ENCODE data around the gene SLC41A3.

Gene SLC41A3

DNA sequence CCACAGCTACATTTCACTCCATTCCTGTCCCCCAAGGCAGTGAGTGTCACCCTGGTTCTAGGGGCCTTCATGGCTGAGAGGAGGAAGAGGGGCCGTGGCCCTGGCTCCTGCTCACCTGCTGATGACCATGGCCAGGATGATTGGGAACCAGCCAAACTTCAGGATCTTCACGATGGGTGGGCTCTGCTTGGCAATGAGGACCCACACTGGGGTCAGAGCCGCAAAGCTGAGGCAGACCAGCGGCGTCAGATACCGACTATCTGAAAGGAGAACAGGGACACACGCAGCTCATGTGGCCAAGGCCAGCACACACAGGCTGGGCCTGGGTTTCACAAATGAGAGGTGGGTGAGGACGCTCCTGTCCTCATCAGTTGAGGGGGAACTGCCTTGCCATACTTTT lies 67.3 kb downstream of the SLC41A3 start:
- ChIA-PET POLR2A (no interaction called here), CTCF (interaction anchor here (1.0 kb wide), 1 partner anchor 45 kb away, joined by 3 read pairs; no protein-coding TSS in a partner anchor)
- H3K4me3 ChIP-seq (ENCODE audit: low read depth, low read length) = no peak overlapping the region
- no peak for DNase-seq (ENCODE audit: low read depth, low spot score)
- TF ChIP-seq, protein P1, sequence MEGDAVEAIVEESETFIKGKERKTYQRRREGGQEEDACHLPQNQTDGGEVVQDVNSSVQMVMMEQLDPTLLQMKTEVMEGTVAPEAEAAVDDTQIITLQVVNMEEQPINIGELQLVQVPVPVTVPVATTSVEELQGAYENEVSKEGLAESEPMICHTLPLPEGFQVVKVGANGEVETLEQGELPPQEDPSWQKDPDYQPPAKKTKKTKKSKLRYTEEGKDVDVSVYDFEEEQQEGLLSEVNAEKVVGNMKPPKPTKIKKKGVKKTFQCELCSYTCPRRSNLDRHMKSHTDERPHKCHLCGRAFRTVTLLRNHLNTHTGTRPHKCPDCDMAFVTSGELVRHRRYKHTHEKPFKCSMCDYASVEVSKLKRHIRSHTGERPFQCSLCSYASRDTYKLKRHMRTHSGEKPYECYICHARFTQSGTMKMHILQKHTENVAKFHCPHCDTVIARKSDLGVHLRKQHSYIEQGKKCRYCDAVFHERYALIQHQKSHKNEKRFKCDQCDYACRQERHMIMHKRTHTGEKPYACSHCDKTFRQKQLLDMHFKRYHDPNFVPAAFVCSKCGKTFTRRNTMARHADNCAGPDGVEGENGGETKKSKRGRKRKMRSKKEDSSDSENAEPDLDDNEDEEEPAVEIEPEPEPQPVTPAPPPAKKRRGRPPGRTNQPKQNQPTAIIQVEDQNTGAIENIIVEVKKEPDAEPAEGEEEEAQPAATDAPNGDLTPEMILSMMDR (IDR thresholded peaks at IDR 0.05; ENCODE audit: insufficient read depth, low read length, missing control alignments) = no peak

GRCh38 chr3:126015075-126015474 lies 68.8 kb downstream of the SLC41A3 start:
- TF ChIP-seq, protein P1 (IDR thresholded peaks at IDR 0.05; ENCODE audit: insufficient read depth, low read length, missing control alignments) = no peak
- ChIA-PET POLR2A (no interaction called here), CTCF (interaction anchor here (1.1 kb wide), 1 partner anchor 120 kb away, joined by 3 read pairs; no protein-coding TSS in a partner anchor)
- no peak overlapping the region for H3K4me3 ChIP-seq (ENCODE audit: low read depth, low read length)
- no peak for DNase-seq (ENCODE audit: low read depth, low spot score)

DNA sequence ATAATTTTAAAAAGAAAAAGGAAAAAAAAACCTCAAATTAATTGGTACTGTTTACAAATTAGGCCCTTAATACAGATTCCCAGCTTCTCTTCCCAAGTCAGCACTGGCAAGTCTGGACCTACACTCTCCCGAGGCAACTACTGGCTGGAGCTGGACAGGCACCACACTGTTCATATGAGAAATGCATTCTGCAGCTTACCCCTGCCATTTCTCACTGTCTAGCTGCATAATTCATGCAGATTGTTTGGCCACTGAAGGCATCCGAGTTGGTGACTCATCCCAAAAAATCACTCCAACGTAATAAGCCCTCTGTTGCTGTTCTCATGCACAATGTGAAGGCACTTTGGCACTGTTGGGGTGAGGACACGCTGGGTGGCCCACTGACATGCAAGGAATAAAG lies 69.7 kb downstream of the SLC41A3 start:
- DNase-seq (ENCODE audit: low read depth, low spot score) = peak; percentile 17
- ChIA-PET CTCF (no interaction called here), POLR2A (no interaction called here)
- TF ChIP-seq, protein P1 (IDR thresholded peaks at IDR 0.05; ENCODE audit: insufficient read depth, low read length, missing control alignments) = no peak
- H3K4me3 ChIP-seq (ENCODE audit: low read depth, low read length) = no peak overlapping the region

- TF ChIP-seq, protein P1 (IDR thresholded peaks at IDR 0.05; ENCODE audit: insufficient read depth, low read length, missing control alignments) = no peak
- POLR2A ChIA-PET = no interaction called here
- DNase-seq (ENCODE audit: low read depth, low spot score) = no peak
- no peak overlapping the region for H3K4me3 ChIP-seq (ENCODE audit: low read depth, low read length)
- CTCF ChIA-PET = no interaction called here
Measured at GRCh38 chr3:126013751-126014156, 70.2 kb downstream of the SLC41A3 start.

GRCh38 chr3:126009181-126009580 lies 74.7 kb downstream of the SLC41A3 start:
- ChIA-PET CTCF (no interaction called here), POLR2A (no interaction called here)
- H3K4me3 ChIP-seq (ENCODE audit: low read depth, low read length) = no peak overlapping the region
- no peak for DNase-seq (ENCODE audit: low read depth, low spot score)
- TF ChIP-seq, protein P1 (IDR thresholded peaks at IDR 0.05; ENCODE audit: insufficient read depth, low read length, missing control alignments) = no peak

- TF ChIP-seq, protein P1 (IDR thresholded peaks at IDR 0.05; ENCODE audit: insufficient read depth, low read length, missing control alignments) = no peak
- no peak overlapping the region for H3K4me3 ChIP-seq (ENCODE audit: low read depth, low read length)
- DNase-seq (ENCODE audit: low read depth, low spot score) = no peak
- POLR2A ChIA-PET = no interaction called here
- CTCF ChIA-PET = no interaction called here
Measured at GRCh38 chr3:126008219-126008618, 75.7 kb downstream of the SLC41A3 start.

Data from AG04449 (cell line).